Activated CD4-positive, alpha-beta T cell treated with anti-CD3 and anti-CD28 coated beads for 4 hours (primary cell): Measurements from ENCODE around the gene GRK4.
A peak's percentile ranks its signal among the peaks of the same experiment; 100 is the strongest.
"Not testable (repeated sequence)": the region's sequence is repeated elsewhere in the genome, so short reads cannot be mapped to it uniquely, and the experiment has no call there.

Experiments used
- DNase-seq, 2 donors: peaks; one replicate each; pipeline ENCODE4 v3.0.0-alpha.2; 2020

Gene GRK4

GRCh38 chr4:2963175-2963965 is at the start of gene GRK4, which contains the start of gene NOP14:
TSS of gene GRK4 (plus strand) at chr4:2963571. CDS start at chr4:2964071, 500 bp downstream.
TSS of gene NOP14 (minus strand) at chr4:2963406. CDS start at chr4:2963319, 87 bp downstream.
- peak; percentile 95 to 98 for DNase-seq

GRCh38 chr4:2914256-2915126 is 48.9 kb upstream of the GRK4 start:
- no peak for DNase-seq

- DNase-seq: no peak
These were observed 47.6 kb upstream of the GRK4 start for GRCh38 chr4:2915789-2916188.

GRCh38 chr4:2916696-2917095 is 46.7 kb upstream of the GRK4 start:
- DNase-seq: not testable (repeated sequence)

GRCh38 chr4:2918300-2918699 is 45.1 kb upstream of the GRK4 start:
- DNase-seq: not testable (repeated sequence)

GRCh38 chr4:2918714-2919113 is 44.7 kb upstream of the GRK4 start:
- not testable (repeated sequence) for DNase-seq

- not testable (repeated sequence) for DNase-seq
These were observed 40.8 kb upstream of the GRK4 start for GRCh38 chr4:2922453-2923101.

GRCh38 chr4:2923141-2923551 is 40.2 kb upstream of the GRK4 start:
- DNase-seq: no peak

GRCh38 chr4:2923668-2924173 is 39.6 kb upstream of the GRK4 start:
- DNase-seq: no peak

GRCh38 chr4:2924286-2924685 is 39.1 kb upstream of the GRK4 start:
- DNase-seq: no peak

GRCh38 chr4:2924765-2925301 is 38.5 kb upstream of the GRK4 start:
- DNase-seq: no peak

GRCh38 chr4:2925496-2925895 is 37.9 kb upstream of the GRK4 start:
- no peak for DNase-seq

- no peak for DNase-seq
These were observed 37.2 kb upstream of the GRK4 start for GRCh38 chr4:2925931-2926860.

GRCh38 chr4:2927016-2927695 is 36.2 kb upstream of the GRK4 start:
- no peak for DNase-seq

GRCh38 chr4:2927696-2928075 is 35.7 kb upstream of the GRK4 start:
- no peak for DNase-seq

GRCh38 chr4:2928242-2929176 is 34.9 kb upstream of the GRK4 start:
- DNase-seq: no peak

GRCh38 chr4:2929469-2929868 is 33.9 kb upstream of the GRK4 start:
- DNase-seq: no peak

GRCh38 chr4:2930135-2930757 is 33.1 kb upstream of the GRK4 start:
- DNase-seq: no peak

GRCh38 chr4:2930758-2931511 is 32.4 kb upstream of the GRK4 start:
- no peak for DNase-seq
